ENCODE results near the gene MED12L. TPM values are rescaled to one million over a fixed set of nuclear protein-coding genes. Genes with fewer than 3 reads are reported as not detected.
"Not testable (repeated sequence)": the region's sequence is repeated elsewhere in the genome, so short reads cannot be mapped to it uniquely, and the experiment has no call there.

Gene MED12L
- total RNA-seq, 1 experiment from 2014 or later: 1.5 TPM

GRCh38 chr3:151242006-151242405, 156.5 kb downstream of the MED12L start:
- not testable (repeated sequence) for DNase-seq (ENCODE audit: low read depth)

- no peak for DNase-seq (ENCODE audit: low read depth)
These were observed 163.4 kb downstream of the MED12L start for GRCh38 chr3:151248772-151249337.

GRCh38 chr3:151256749-151257148, 171.3 kb downstream of the MED12L start:
- no peak for DNase-seq (ENCODE audit: low read depth)

- DNase-seq (ENCODE audit: low read depth): no peak
These were observed 174.2 kb downstream of the MED12L start for GRCh38 chr3:151259664-151260063.

GRCh38 chr3:151262871-151263525, 177.5 kb downstream of the MED12L start:
- no peak for DNase-seq (ENCODE audit: low read depth)

- no peak for DNase-seq (ENCODE audit: low read depth)
These were observed 179.1 kb downstream of the MED12L start for GRCh38 chr3:151264605-151265004.

GRCh38 chr3:151265166-151265565, 179.7 kb downstream of the MED12L start:
- no peak for DNase-seq (ENCODE audit: low read depth)

GRCh38 chr3:151265866-151266265, 180.4 kb downstream of the MED12L start:
- no peak for DNase-seq (ENCODE audit: low read depth)

- DNase-seq (ENCODE audit: low read depth): no peak
These were observed 181.6 kb downstream of the MED12L start for GRCh38 chr3:151267066-151267465.

GRCh38 chr3:151268267-151269235, 183.1 kb downstream of the MED12L start:
- DNase-seq (ENCODE audit: low read depth): no peak

- no peak for DNase-seq (ENCODE audit: low read depth)
These were observed 184.2 kb downstream of the MED12L start for GRCh38 chr3:151269631-151270030.

- DNase-seq (ENCODE audit: low read depth): no peak
These were observed 189.6 kb downstream of the MED12L start for GRCh38 chr3:151275091-151275490.

GRCh38 chr3:151276038-151276686, 190.7 kb downstream of the MED12L start:
- DNase-seq (ENCODE audit: low read depth): no peak

GRCh38 chr3:151276687-151277042, 191.2 kb downstream of the MED12L start:
- no peak for DNase-seq (ENCODE audit: low read depth)

- no peak for DNase-seq (ENCODE audit: low read depth)
These were observed 192.8 kb downstream of the MED12L start, which contains the start of gene P2RY14 for GRCh38 chr3:151278230-151278629. Gene P2RY14, minus strand, starts transcription at chr3:151278542. Its CDS starts 64,226 bp downstream, at chr3:151214316.

- no peak for DNase-seq (ENCODE audit: low read depth)
These were observed 196.3 kb downstream of the MED12L start for GRCh38 chr3:151281671-151282324.

- DNase-seq (ENCODE audit: low read depth): peak; percentile 70
These were observed 197.5 kb downstream of the MED12L start for GRCh38 chr3:151282921-151283320.

GRCh38 chr3:151283387-151283786, 197.9 kb downstream of the MED12L start:
- DNase-seq (ENCODE audit: low read depth): no peak

GRCh38 chr3:151283907-151284461, 198.5 kb downstream of the MED12L start:
- DNase-seq (ENCODE audit: low read depth): peak; percentile 54

- DNase-seq (ENCODE audit: low read depth): no peak
These were observed 200.5 kb downstream of the MED12L start for GRCh38 chr3:151285940-151286339.

GRCh38 chr3:151289445-151289844, 204.0 kb downstream of the MED12L start:
- DNase-seq (ENCODE audit: low read depth): no peak

Measured in HT1080 (cell line).